ENCODE data around the gene MRRF.

- no peak for TF ChIP-seq GATA2 (IDR thresholded peaks at IDR 0.05; ENCODE audit: low read depth, low read length)
- no peak for TF ChIP-seq GATA3 (IDR thresholded peaks at IDR 0.05; ENCODE audit: low read depth, low read length)
Observed at GRCh38 chr9:122215663-122216062, 49.0 kb upstream of the MRRF start.

Measured in SH-SY5Y (cell line).